IMR-90 (cell line): Measurements from ENCODE around the gene GGNBP2. TPM values are rescaled to one million over a fixed set of nuclear protein-coding genes. Genes with fewer than 3 reads are reported as not detected.

Experiments used
- ATAC-seq: fragments of 200-7000 bp; cut with Tn5 transposase; 2 replicates; pipeline ENCODE4 v1.9.1; 2020; ENCODE audit warnings: low read depth, mild to moderate bottlenecking, moderate library complexity
- BruUV-seq: library from RNA; stranded (reverse); fragments of 400-500 nt; replicated peaks from 2 replicates; lab custom pipeline; 2021; lab: Mats Ljungman, UMichigan
- CTCF ChIA-PET: fragments of 300-600 bp; formaldehyde crosslinking; extraction: SDS; loops from one replicate; lab custom pipeline; 2021; ENCODE audit warnings: antibody characterized with exemption; lab: Yijun Ruan, JAX
- POLR2A ChIA-PET: fragments of 300-600 bp; sonication (Branson Sonifier 250); formaldehyde crosslinking; loops from one replicate; lab custom pipeline; 2022; ENCODE audit warnings: antibody characterized with exemption; ENCODE audit not compliant: unreplicated experiment; lab: Charles Lee
- DNase-seq: peaks from one replicate; pipeline ENCODE4 v3.0.0; 2013
- H2AFZ ChIP-seq: replicated peaks from 2 replicates; pipeline ENCODE3; 2013; ENCODE audit warnings: low read length, mild to moderate bottlenecking; ENCODE audit not compliant: poor library complexity
- H2AK5ac ChIP-seq: 2 replicates; pipeline ENCODE4 v1.6.1; 2013; ENCODE audit warnings: low read depth, low read length, inconsistent platforms
- H2AK9ac ChIP-seq: replicated peaks from 2 replicates; pipeline ENCODE3; 2013; ENCODE audit warnings: mild to moderate bottlenecking, low read depth, low read length, moderate library complexity; ENCODE audit not compliant: poor library complexity
- H2BK120ac ChIP-seq: 2 replicates; pipeline ENCODE4 v1.6.1; 2013; ENCODE audit warnings: low read depth, low read length, inconsistent platforms
- H2BK15ac ChIP-seq: 3 replicates; pipeline ENCODE4 v1.6.1; 2013; ENCODE audit warnings: low read depth, low read length, inconsistent platforms
- H2BK20ac ChIP-seq: 2 replicates; pipeline ENCODE4 v1.6.1; 2013; ENCODE audit warnings: low read depth, mild to moderate bottlenecking, inconsistent platforms, low read length, moderate library complexity
- H2BK5ac ChIP-seq: 2 replicates; pipeline ENCODE4 v1.6.1; 2013; ENCODE audit warnings: mild to moderate bottlenecking, low read depth, low read length, inconsistent platforms; ENCODE audit not compliant: poor library complexity, severe bottlenecking
- H3K14ac ChIP-seq: replicated peaks from 2 replicates; pipeline ENCODE4 v1.6.1; 2013; ENCODE audit warnings: low read depth, low read length, inconsistent platforms
- H3K18ac ChIP-seq: 2 replicates; pipeline ENCODE4 v1.6.1; 2013; ENCODE audit warnings: low read depth, low read length, control low read depth
- H3K23ac ChIP-seq: 2 replicates; pipeline ENCODE4 v1.6.1; 2013; ENCODE audit warnings: low read depth, low read length, inconsistent platforms
- H3K27ac ChIP-seq: 2 replicates; pipeline ENCODE4 v1.5.1; 2013; ENCODE audit warnings: mild to moderate bottlenecking, control low read depth, low read length; ENCODE audit not compliant: insufficient read depth
- H3K27me3 ChIP-seq: 2 replicates; pipeline ENCODE4 v1.6.1; 2013; ENCODE audit warnings: low read length; ENCODE audit not compliant: control insufficient read depth, insufficient read depth
- H3K36me3 ChIP-seq: 2 replicates; pipeline ENCODE4 v1.6.1; 2013; ENCODE audit warnings: low read length, mixed read lengths; ENCODE audit not compliant: control insufficient read depth, insufficient read depth
- H3K4ac ChIP-seq: 2 replicates; pipeline ENCODE4 v1.6.1; 2013; ENCODE audit warnings: low read depth, low read length, inconsistent platforms
- H3K4me1 ChIP-seq: 2 replicates; pipeline ENCODE4 v1.6.1; 2013; ENCODE audit warnings: low read length, mixed read lengths; ENCODE audit not compliant: control insufficient read depth, insufficient read depth
- H3K4me2 ChIP-seq: 2 replicates; pipeline ENCODE4 v1.6.1; 2013; ENCODE audit warnings: low read depth, mild to moderate bottlenecking, control low read depth, low read length, moderate library complexity
- H3K4me3 ChIP-seq: 2 replicates; pipeline ENCODE4 v1.5.1; 2013; ENCODE audit warnings: low read depth, mild to moderate bottlenecking, control low read depth, low read length, moderate library complexity; ENCODE audit not compliant: insufficient read depth
- H3K56ac ChIP-seq: 2 replicates; pipeline ENCODE4 v1.6.1; 2013; ENCODE audit warnings: low read length, inconsistent platforms; ENCODE audit not compliant: insufficient read depth; ENCODE audit errors: extremely low read depth
- H3K79me1 ChIP-seq, 2 experiments: 2 replicates each; pipeline ENCODE4 v1.6.1; 2013; ENCODE audit warnings: low read length in 2 of 2, inconsistent platforms in 1 of 2, low read depth in 1 of 2
- H3K9ac ChIP-seq: 2 replicates; pipeline ENCODE4 v1.6.1; 2013; ENCODE audit warnings: low read depth, low read length, control low read depth
- H3K9me1 ChIP-seq: 2 replicates; pipeline ENCODE4 v1.6.1; 2013; ENCODE audit warnings: low read length, inconsistent platforms; ENCODE audit not compliant: insufficient read depth
- H3K9me3 ChIP-seq: 2 replicates; pipeline ENCODE4 v1.6.1; 2013; ENCODE audit warnings: low read length; ENCODE audit not compliant: control insufficient read depth, insufficient read depth
- H4K20me1 ChIP-seq: 2 replicates; pipeline ENCODE4 v1.6.1; 2013; ENCODE audit warnings: low read length, inconsistent platforms; ENCODE audit not compliant: insufficient read depth
- H4K5ac ChIP-seq: 2 replicates; pipeline ENCODE4 v1.6.1; 2013; ENCODE audit warnings: mild to moderate bottlenecking, low read depth, low read length, control low read depth
- H4K8ac ChIP-seq, 2 experiments: 2 replicates each; pipeline ENCODE4 v1.6.1; 2013; ENCODE audit warnings: low read depth in 2 of 2, low read length in 2 of 2, control low read depth in 1 of 2, inconsistent platforms in 1 of 2
- H4K91ac ChIP-seq: 2 replicates; pipeline ENCODE4 v1.6.1; 2013; ENCODE audit warnings: low read depth, low read length, inconsistent platforms; ENCODE audit not compliant: insufficient read depth
- BHLHE40 ChIP-seq: fragments of 150-350 bp; IDR thresholded peaks from 2 replicates; pipeline ENCODE4 v1.6.1; 2016; ENCODE audit warnings: mild to moderate bottlenecking, low read depth, low read length
- CEBPB ChIP-seq: IDR thresholded peaks from 2 replicates; pipeline ENCODE4 v1.6.1; 2012; ENCODE audit warnings: low read depth, low read length, improper control_type of control experiment
- FOS ChIP-seq: fragments of 150-350 bp; IDR thresholded peaks from 2 replicates; pipeline ENCODE4 v1.6.1; 2016; ENCODE audit warnings: low read depth, low read length
- NFE2L2 ChIP-seq: fragments of 150-350 bp; IDR thresholded peaks from 2 replicates; pipeline ENCODE4 v1.6.1; 2016; ENCODE audit warnings: low read depth, mild to moderate bottlenecking, low read length
- POLR2A ChIP-seq: IDR thresholded peaks from 2 replicates; pipeline ENCODE4 v1.6.1; 2012; ENCODE audit warnings: mild to moderate bottlenecking, low read depth, low read length
- RCOR1 ChIP-seq: IDR thresholded peaks from 2 replicates; pipeline ENCODE4 v1.6.1; 2012; ENCODE audit warnings: mild to moderate bottlenecking, low read length, improper control_type of control experiment; ENCODE audit not compliant: insufficient replicate concordance
- RFX5 ChIP-seq: IDR thresholded peaks from 2 replicates; pipeline ENCODE4 v1.8.0; 2012; ENCODE audit warnings: low read depth, mild to moderate bottlenecking, low read length, moderate library complexity
- SMC3 ChIP-seq: fragments of 150-350 bp; IDR thresholded peaks from 2 replicates; pipeline ENCODE4 v1.6.1; 2016; ENCODE audit warnings: low read depth, mild to moderate bottlenecking, antibody characterized with exemption, low read length, moderate library complexity
- WGBS, 2 experiments: methylation state at CpG; one replicate each; pipeline versions ENCODE4 v1.1.5 to v1.1.7; 2013; ENCODE audit warnings: missing lambda C conversion rate in 2 of 2; ENCODE audit not compliant: insufficient read length in 1 of 2; ENCODE audit errors: extremely low coverage in 2 of 2; 5-methylcytosine and 5-hydroxymethylcytosine counted together
- dilution Hi-C: fragments of 300-500 bp; cut with HindIII; formaldehyde crosslinking; loops from one replicate; pipeline ENCODE4 v1.14.3; 2018; ENCODE audit warnings: low sequenced_read_pairs; ENCODE audit not compliant: unreplicated experiment
- in situ Hi-C: fragments of 300-500 bp; cut with MboI; formaldehyde crosslinking; loops from 3 replicates; pipeline ENCODE4 v1.14.3; 2019; ENCODE audit warnings: low sequenced_read_pairs, inconsistent platforms, mixed read lengths
- intact Hi-C: fragments of 100-400 bp; cut with micrococcal nuclease; formaldehyde crosslinking; loops from 2 replicates; pipeline ENCODE4 v1.10.0; 2022
- polyA plus RNA-seq, 3 experiments: library from polyadenylated mRNA; depleted of rRNA; stranded (reverse); fragments of >200 nt; gene quantifications; 2 replicates each; pipeline ENCODE4 v1.2.3, GENCODE V29; 2012; ENCODE audit warnings: low replicate concordance in 1 of 3
- total RNA-seq: library from RNA; depleted of rRNA; stranded (reverse); fragments of >200 nt; gene quantifications from 2 replicates; pipeline ENCODE4 v1.2.3, GENCODE V29; 2012
- TF ChIP-seq, protein P1 (sequence below): conservative IDR thresholded peaks from 2 replicates; pipeline ENCODE4 v1.5.1; 2012; ENCODE audit warnings: mild to moderate bottlenecking, low read depth, low read length, improper control_type of control experiment
- TF ChIP-seq, protein P2 (sequence below): fragments of 150-350 bp; IDR thresholded peaks from 2 replicates; pipeline ENCODE4 v1.6.1; 2016; ENCODE audit warnings: low read depth, mild to moderate bottlenecking, low read length, moderate library complexity, borderline replicate concordance
- TF ChIP-seq, protein P3 (sequence below): fragments of 150-350 bp; IDR thresholded peaks from 2 replicates; pipeline ENCODE4 v1.6.1; 2017; ENCODE audit warnings: mild to moderate bottlenecking, antibody characterized with exemption, low read length, low read depth

The GGNBP2 gene
- total and polyA plus RNA-seq, 2 of the 4 experiments (the other 2 are of a cell fraction): 40.7 to 56.2 TPM

DNA sequence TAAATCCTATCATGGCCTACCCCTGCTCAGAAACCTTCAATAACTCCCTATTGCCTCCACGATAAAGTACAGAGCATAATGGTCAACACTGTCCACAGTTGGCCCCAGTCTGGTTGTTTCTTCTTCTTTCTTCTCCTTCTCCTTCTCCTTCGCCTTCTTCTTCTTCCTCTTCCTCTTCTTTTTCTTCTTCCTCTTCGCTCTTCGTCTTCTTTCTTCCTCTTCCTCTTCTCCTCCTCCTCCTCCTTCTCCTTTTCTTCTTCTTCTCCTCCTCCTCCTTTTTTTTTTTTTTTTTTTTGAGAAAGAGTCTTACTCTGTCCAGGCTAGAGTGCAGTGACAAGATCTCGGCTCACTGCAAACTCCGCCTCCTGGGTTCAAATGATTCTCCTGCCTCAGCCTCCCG is 80.5 kb downstream of the GGNBP2 start:
- H3K18ac ChIP-seq: no peak overlapping the region
- dilution Hi-C loops: loop anchor here (25.0 kb wide), 1 partner anchor 437 kb away; no protein-coding TSS in a partner anchor

More for the DNA sequence above, 80.5 kb downstream of the GGNBP2 start:
- H3K4me3 ChIP-seq: no peak overlapping the region
- H2BK5ac ChIP-seq: no peak overlapping the region
- no peak overlapping the region for H3K23ac ChIP-seq
- H4K91ac ChIP-seq: no peak overlapping the region
- no peaks in the 10 kb centered on the region; the same call in 1 of the 2 replicates for H4K20me1 ChIP-seq
- H3K9me1 ChIP-seq: no peaks in the 10 kb centered on the region
- no peak overlapping the region for H3K4ac ChIP-seq
- H2BK20ac ChIP-seq: no peak overlapping the region
- intact Hi-C loops: no loop called here
- no peak overlapping the region for H2BK15ac ChIP-seq
- H3K27ac ChIP-seq: no peak overlapping the region
- TF ChIP-seq BHLHE40: no peak
- TF ChIP-seq, protein P1, sequence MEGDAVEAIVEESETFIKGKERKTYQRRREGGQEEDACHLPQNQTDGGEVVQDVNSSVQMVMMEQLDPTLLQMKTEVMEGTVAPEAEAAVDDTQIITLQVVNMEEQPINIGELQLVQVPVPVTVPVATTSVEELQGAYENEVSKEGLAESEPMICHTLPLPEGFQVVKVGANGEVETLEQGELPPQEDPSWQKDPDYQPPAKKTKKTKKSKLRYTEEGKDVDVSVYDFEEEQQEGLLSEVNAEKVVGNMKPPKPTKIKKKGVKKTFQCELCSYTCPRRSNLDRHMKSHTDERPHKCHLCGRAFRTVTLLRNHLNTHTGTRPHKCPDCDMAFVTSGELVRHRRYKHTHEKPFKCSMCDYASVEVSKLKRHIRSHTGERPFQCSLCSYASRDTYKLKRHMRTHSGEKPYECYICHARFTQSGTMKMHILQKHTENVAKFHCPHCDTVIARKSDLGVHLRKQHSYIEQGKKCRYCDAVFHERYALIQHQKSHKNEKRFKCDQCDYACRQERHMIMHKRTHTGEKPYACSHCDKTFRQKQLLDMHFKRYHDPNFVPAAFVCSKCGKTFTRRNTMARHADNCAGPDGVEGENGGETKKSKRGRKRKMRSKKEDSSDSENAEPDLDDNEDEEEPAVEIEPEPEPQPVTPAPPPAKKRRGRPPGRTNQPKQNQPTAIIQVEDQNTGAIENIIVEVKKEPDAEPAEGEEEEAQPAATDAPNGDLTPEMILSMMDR: no peak
- TF ChIP-seq CEBPB: no peak
- TF ChIP-seq, protein P2, sequence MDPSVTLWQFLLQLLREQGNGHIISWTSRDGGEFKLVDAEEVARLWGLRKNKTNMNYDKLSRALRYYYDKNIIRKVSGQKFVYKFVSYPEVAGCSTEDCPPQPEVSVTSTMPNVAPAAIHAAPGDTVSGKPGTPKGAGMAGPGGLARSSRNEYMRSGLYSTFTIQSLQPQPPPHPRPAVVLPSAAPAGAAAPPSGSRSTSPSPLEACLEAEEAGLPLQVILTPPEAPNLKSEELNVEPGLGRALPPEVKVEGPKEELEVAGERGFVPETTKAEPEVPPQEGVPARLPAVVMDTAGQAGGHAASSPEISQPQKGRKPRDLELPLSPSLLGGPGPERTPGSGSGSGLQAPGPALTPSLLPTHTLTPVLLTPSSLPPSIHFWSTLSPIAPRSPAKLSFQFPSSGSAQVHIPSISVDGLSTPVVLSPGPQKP: no peak
- TF ChIP-seq FOS: no peak
- no peak for TF ChIP-seq RCOR1
- TF ChIP-seq POLR2A: no peak
- TF ChIP-seq RFX5: no peak
- no peak for TF ChIP-seq SMC3
- TF ChIP-seq NFE2L2: no peak
- TF ChIP-seq, protein P3, sequence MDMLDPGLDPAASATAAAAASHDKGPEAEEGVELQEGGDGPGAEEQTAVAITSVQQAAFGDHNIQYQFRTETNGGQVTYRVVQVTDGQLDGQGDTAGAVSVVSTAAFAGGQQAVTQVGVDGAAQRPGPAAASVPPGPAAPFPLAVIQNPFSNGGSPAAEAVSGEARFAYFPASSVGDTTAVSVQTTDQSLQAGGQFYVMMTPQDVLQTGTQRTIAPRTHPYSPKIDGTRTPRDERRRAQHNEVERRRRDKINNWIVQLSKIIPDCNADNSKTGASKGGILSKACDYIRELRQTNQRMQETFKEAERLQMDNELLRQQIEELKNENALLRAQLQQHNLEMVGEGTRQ: no peak
- H3K36me3 ChIP-seq: no peaks in the 10 kb centered on the region
- no peak overlapping the region for H3K4me2 ChIP-seq
- ChIA-PET CTCF (interaction anchor here (0.7 to 1.6 kb wide), 3 partner anchors 8 to 23 kb away, joined by 3 to 4 read pairs (median 3); no protein-coding TSS in a partner anchor), POLR2A (no interaction called here)
- no peak overlapping the region for H3K56ac ChIP-seq
- no peak overlapping the region for H4K5ac ChIP-seq
- H2AK5ac ChIP-seq: no peak overlapping the region
- no peak overlapping the region for H2BK120ac ChIP-seq
- no peaks in the 10 kb centered on the region for H3K4me1 ChIP-seq
- H2AFZ ChIP-seq: no peak overlapping the region
- no peak overlapping the region for H3K9ac ChIP-seq
- in situ Hi-C loops: no loop called here
- no peak for DNase-seq
- no TSS peak for BruUV-seq
- H3K79me1 ChIP-seq: no peaks in the 10 kb centered on the region
- no peak for ATAC-seq
- peaks cover 16% of the 10 kb centered on the region; the same call in 1 of the 2 replicates for H3K27me3 ChIP-seq
- no peak overlapping the region for H3K14ac ChIP-seq
- no peaks in the 10 kb centered on the region for H3K9me3 ChIP-seq
- WGBS, 2 experiments: 53% methylated on average over 2 of the region's 7 CpGs; no CpG with 5 or more reads in 1 of the 2 experiments
- no peak overlapping the region for H4K8ac ChIP-seq
- H2AK9ac ChIP-seq: no peak overlapping the region
